Measurements from ENCODE around the gene PDK4. TPM values are rescaled to one million over a fixed set of nuclear protein-coding genes. Genes with fewer than 3 reads are reported as not detected.

The PDK4 gene
- total RNA-seq, 2 donors from 2014 or later = 79.5 to 316 TPM

DNA sequence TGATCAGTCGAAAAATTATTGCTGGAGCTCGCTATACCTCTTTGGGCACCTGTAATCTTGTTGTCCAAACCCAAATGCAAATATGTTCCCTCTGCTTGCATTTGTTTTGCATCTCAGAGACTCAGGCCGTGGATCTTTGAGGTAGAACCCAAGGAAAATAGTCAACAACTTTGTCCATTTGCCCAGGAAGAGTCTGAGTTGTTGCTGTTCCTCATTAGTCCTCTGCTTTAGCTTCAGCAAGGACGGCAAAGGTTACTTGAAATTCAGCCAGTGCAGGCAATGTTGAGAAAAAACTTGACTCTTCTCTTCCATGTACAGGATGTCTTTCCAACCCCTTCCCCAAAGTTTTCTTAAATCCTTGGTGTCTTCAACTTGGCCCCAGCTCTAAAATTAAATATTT, 45.8 kb downstream of the PDK4 start:
- Histone ChIP-seq H3K27me3 (replicated peaks; ENCODE audit: insufficient read depth) (no peaks in the 10 kb centered on the region), H3K4me1 (ENCODE audit: control insufficient read depth in 1 of 2, low read depth in 2 of 2) (peaks cover 31 to 73% of the 10 kb centered on the region in 2 donors), H3K4me3 (peak overlapping the region; percentile 42), H3K36me3 (no peaks in the 10 kb centered on the region), H3K9me3 (no peaks in the 10 kb centered on the region), H3K27ac (peak overlapping the region; percentile 87 to 91)
- ATAC-seq (ENCODE audit: insufficient number of reproducible peaks, low FRiP score, low read depth) = no peak
- no peak for DNase-seq (ENCODE audit: low spot score)
- TF ChIP-seq, protein P1, sequence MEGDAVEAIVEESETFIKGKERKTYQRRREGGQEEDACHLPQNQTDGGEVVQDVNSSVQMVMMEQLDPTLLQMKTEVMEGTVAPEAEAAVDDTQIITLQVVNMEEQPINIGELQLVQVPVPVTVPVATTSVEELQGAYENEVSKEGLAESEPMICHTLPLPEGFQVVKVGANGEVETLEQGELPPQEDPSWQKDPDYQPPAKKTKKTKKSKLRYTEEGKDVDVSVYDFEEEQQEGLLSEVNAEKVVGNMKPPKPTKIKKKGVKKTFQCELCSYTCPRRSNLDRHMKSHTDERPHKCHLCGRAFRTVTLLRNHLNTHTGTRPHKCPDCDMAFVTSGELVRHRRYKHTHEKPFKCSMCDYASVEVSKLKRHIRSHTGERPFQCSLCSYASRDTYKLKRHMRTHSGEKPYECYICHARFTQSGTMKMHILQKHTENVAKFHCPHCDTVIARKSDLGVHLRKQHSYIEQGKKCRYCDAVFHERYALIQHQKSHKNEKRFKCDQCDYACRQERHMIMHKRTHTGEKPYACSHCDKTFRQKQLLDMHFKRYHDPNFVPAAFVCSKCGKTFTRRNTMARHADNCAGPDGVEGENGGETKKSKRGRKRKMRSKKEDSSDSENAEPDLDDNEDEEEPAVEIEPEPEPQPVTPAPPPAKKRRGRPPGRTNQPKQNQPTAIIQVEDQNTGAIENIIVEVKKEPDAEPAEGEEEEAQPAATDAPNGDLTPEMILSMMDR (IDR thresholded peaks at IDR 0.05) = no peak

DNA sequence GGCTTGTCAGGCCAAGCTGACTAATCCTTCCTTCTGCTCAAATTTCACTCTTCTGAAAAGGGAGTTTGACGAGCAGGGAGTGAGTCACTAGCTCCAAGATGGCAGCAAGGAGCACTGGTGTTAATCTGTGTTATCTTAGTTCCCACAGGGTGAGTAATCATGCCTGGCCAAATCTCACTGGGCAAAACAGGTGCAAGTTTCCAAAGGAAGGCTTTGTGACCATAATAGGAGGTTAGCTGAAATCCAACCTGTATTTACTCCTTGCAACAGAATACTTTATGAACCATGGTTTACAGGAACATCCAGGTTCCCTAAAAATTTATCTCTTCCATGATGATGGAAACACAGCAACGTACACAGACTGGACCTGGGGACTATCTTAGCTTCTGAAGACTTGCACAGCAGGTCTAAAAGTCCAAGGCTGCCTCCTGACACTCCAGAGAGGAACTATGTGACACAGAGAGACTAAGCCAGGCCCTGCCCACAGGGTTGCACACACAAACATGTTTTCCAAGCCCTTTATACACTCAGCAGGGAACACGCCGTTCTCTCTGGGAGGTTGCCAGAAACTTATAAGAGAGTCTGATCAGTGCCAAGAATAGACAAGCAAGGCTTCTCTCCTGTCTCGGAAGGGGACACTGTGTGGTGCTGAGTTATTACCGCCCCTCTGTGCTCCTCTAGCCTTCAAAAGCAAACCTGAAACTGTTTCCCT, 46.3 kb downstream of the PDK4 start:
- peak; percentile 94 for DNase-seq (ENCODE audit: low spot score)
- peak overlapping the region; percentile 87 to 91 for H3K27ac ChIP-seq
- H3K9me3 ChIP-seq = no peaks in the 10 kb centered on the region
- peak overlapping the region; percentile 42 for H3K4me3 ChIP-seq
- TF ChIP-seq, protein P1 (IDR thresholded peaks at IDR 0.05) = no peak
- no peaks in the 10 kb centered on the region for H3K36me3 ChIP-seq
- peak; percentile 99 for ATAC-seq (ENCODE audit: insufficient number of reproducible peaks, low FRiP score, low read depth)
- H3K4me1 ChIP-seq (ENCODE audit: control insufficient read depth in 1 of 2, low read depth in 2 of 2) = peaks cover 33 to 76% of the 10 kb centered on the region in 2 donors
- no peaks in the 10 kb centered on the region for H3K27me3 ChIP-seq (replicated peaks; ENCODE audit: insufficient read depth)

DNA sequence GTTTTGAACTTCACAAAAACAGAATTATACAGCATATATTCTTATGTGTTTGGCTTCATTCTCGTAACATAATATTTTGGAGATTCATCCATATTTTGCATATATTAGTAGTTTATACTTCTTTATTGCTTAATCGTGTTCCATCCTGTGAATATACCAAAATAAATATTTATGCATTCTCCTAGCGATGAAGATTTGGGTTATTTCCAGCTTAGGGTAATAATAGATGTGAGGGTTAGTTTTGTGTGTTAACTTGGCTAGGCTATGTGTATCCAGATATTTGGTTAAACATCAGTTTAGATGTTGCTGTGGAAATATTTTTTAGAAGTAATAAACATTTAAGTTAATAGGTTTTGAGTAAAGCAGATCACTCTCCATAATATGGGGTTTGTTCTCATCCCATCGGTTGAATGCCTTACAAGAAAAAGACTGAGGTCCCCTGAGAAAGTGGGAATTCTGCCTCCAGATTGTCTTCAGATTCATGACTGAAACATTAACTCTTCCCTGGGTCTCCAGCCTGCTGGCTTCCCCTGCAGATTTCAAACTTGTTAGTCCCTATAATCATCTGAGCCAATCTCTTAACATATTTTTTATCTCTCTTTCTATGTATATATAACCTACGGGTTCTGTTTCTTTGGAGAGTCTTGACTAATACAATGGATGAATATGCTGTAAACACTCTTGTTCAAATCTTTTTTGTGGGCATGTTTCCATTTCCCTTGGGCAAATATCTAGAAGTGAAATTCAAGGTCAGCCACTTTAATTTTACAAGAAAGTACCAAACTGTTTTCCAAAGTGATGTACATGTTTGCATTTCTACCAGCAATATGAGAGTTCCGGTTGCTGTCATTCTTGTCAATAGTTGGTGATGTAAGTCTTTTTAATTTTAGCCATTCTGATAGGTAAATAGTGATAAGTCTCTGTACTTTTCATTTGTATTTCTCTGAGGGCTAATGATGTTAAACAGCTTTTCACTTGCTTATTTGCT, 48.7 kb downstream of the PDK4 start:
- H3K36me3 ChIP-seq = no peaks in the 10 kb centered on the region
- no peak overlapping the region for H3K4me3 ChIP-seq
- ATAC-seq (ENCODE audit: insufficient number of reproducible peaks, low FRiP score, low read depth) (no peak), DNase-seq (ENCODE audit: low spot score) (no peak)
- no peaks in the 10 kb centered on the region for H3K9me3 ChIP-seq
- H3K27ac ChIP-seq = no peak overlapping the region
- no peaks in the 10 kb centered on the region for H3K27me3 ChIP-seq (replicated peaks; ENCODE audit: insufficient read depth)
- H3K4me1 ChIP-seq (ENCODE audit: control insufficient read depth in 1 of 2, low read depth in 2 of 2) = peaks cover 33 to 68% of the 10 kb centered on the region in 2 donors
- TF ChIP-seq, protein P1 (IDR thresholded peaks at IDR 0.05) = no peak

DNA sequence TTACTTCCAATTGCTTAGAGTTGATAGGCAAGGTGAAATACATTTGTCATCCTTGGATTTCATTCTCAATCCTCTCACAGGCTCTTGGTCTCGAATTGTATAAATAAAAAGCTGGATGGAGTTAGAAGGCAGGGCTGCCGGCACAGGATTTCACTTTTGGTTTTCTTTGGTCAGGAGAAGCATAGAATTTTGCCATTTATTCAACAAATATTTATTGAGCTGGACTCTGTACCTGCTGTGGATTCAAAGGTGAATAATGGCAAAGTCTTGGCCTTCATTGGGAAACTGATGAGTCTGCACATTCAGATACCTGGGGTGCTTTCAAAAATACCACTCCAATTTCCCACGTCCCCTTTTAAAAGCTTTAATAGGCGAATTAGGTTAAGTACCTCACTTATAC, 49.7 kb downstream of the PDK4 start:
- Histone ChIP-seq H3K27me3 (replicated peaks; ENCODE audit: insufficient read depth) (no peaks in the 10 kb centered on the region), H3K27ac (peak overlapping the region in 1 of 2 donors; percentile 3), H3K9me3 (no peaks in the 10 kb centered on the region), H3K4me3 (peak overlapping the region; percentile 11), H3K4me1 (ENCODE audit: control insufficient read depth in 1 of 2, low read depth in 2 of 2) (peaks cover 33 to 68% of the 10 kb centered on the region in 2 donors), H3K36me3 (no peaks in the 10 kb centered on the region)
- TF ChIP-seq, protein P1 (IDR thresholded peaks at IDR 0.05) = no peak
- ATAC-seq (ENCODE audit: insufficient number of reproducible peaks, low FRiP score, low read depth) = no peak
- no peak for DNase-seq (ENCODE audit: low spot score)

DNA sequence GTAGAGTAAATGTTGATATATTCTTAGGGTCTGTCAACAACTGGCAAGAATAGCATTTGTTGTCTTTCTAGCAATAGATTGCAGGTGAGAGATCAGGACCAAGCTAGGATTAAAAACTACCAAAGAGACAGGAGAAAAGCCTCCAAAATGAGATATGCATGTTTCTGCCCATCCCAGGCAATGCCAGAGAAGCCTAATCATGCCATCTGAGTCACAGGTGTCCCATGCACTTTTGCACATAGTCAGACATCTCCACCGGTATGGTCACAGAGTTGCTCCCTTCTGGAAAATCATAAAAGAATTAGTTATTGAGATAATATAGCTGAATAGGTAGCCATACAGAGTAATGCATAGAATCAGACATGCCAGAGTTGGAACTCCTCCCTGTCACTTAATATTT, 50.6 kb downstream of the PDK4 start:
- TF ChIP-seq, protein P1 (IDR thresholded peaks at IDR 0.05) = no peak
- ATAC-seq (ENCODE audit: insufficient number of reproducible peaks, low FRiP score, low read depth) = no peak
- Histone ChIP-seq H3K4me1 (ENCODE audit: control insufficient read depth in 1 of 2, low read depth in 2 of 2) (peaks cover 31 to 60% of the 10 kb centered on the region in 2 donors), H3K27ac (peak overlapping the region; percentile 53 to 78), H3K27me3 (replicated peaks; ENCODE audit: insufficient read depth) (no peaks in the 10 kb centered on the region), H3K4me3 (peak overlapping the region; percentile 65), H3K9me3 (no peaks in the 10 kb centered on the region), H3K36me3 (no peaks in the 10 kb centered on the region)
- no peak for DNase-seq (ENCODE audit: low spot score)
